ENCODE results near the gene FURIN. TPM values are rescaled to one million over a fixed set of nuclear protein-coding genes. Genes with fewer than 3 reads are reported as not detected.
A peak's percentile ranks its signal among the peaks of the same experiment; 100 is the strongest.

The FURIN gene
- total and polyA plus RNA-seq, 9 of the 15 experiments (the other 6 are each of a cell fraction or from before 2014, with no cell fraction given), result 0.92 to 99.9 (median 34.8) TPM

GRCh38 chr15:90883526-90883975 is 15.2 kb downstream of the FURIN start:
- Histone ChIP-seq H3K79me2 (ENCODE audit: control insufficient read depth, insufficient read depth, low read length) (no peaks in the 10 kb centered on the region), H4K20me1 (replicated peaks; ENCODE audit: control insufficient read depth, insufficient read depth, low read length) (peaks cover 6% of the 10 kb centered on the region; the same call in 1 of the 2 replicates), H3K27me3 (ENCODE audit: control insufficient read depth in 2 of 2, insufficient read depth in 2 of 2, low read length in 2 of 2) (no peaks in the 10 kb centered on the region), H3K4me2 (ENCODE audit: insufficient read depth, low read length) (no peak overlapping the region), H3K4me3 (no peak overlapping the region), H2AFZ (ENCODE audit: low read depth, low read length) (no peak overlapping the region), H3K4me1 (replicated peaks in 1 of 2; ENCODE audit: control insufficient read depth in 2 of 2, insufficient read depth in 2 of 2, low read length in 2 of 2) (peaks cover 10 to 66% of the 10 kb centered on the region in 2 experiments; a peak in 4 of 5 replicates), H3K9me1 (ENCODE audit: control insufficient read depth, insufficient read depth, low read length) (peaks cover 3% of the 10 kb centered on the region), H3K9me3 (replicated peaks; ENCODE audit: control insufficient read depth, insufficient read depth, low read depth, low read length) (no peaks in the 10 kb centered on the region), H3K27ac (ENCODE audit: extremely low read depth, low read depth, low read length) (no peak overlapping the region), H3K36me3 (ENCODE audit: control insufficient read depth, insufficient read depth, low read length) (peaks cover 50% of the 10 kb centered on the region; the same call in 2 of the 3 replicates), H3K9ac (ENCODE audit: insufficient read depth in 1 of 2, low read depth in 2 of 2, low read length in 2 of 2) (peak overlapping the region in 1 of 2 experiments; percentile 64; a peak in 1 of 4 replicates)
- ATAC-seq (peak; percentile 6), FAIRE-seq (no peak), DNase-seq (ENCODE audit: extremely low read depth in 1 of 4, low spot score in 3 of 4) (no peak)
- WGBS (ENCODE audit: insufficient coverage, low coverage, missing lambda C conversion rate), result 81% methylated on average over 7 of the region's 7 CpGs
- ChIA-PET CTCF (ENCODE audit: low intra/inter-chr PET ratio) (interaction anchor here (0.6 to 1.0 kb wide), 2 partner anchors 49 to 77 kb away, joined by 3 read pairs; no protein-coding TSS in a partner anchor), POLR2A (interaction anchor here (0.6 to 1.5 kb wide), 4 partner anchors 46 to 166 kb away, joined by 3 to 5 read pairs (median 4); partner anchors contain the start of gene BLM)
- in situ Hi-C loops (cut with MboI) (loop anchor here (10.0 kb wide), 1 partner anchor 569 kb away; no protein-coding TSS in a partner anchor), intact Hi-C loops (cut with micrococcal nuclease) (loop anchor here (10.0 kb wide), 1 partner anchor 559 kb away; no protein-coding TSS in a partner anchor)
- no TSS peak for BruUV-seq (replicated peaks)
- no peak for TF ChIP-seq NFIC (IDR thresholded peaks at IDR 0.05)
- no peak for TF ChIP-seq RBM25 (IDR thresholded peaks at IDR 0.05; ENCODE audit: low read depth, low read length, severe bottlenecking)
- no peak for TF ChIP-seq NCOA4 (IDR thresholded peaks at IDR 0.05; ENCODE audit: partially characterized antibody)
- no peak for TF ChIP-seq SAP30 (IDR thresholded peaks at IDR 0.05; ENCODE audit: borderline replicate concordance, insufficient read depth, low read depth, low read length, poor library complexity, severe bottlenecking)
- no peak for TF ChIP-seq ZNF41 (CRISPR knock-in tag; conservative IDR thresholded peaks at IDR 0.05)
- no peak for TF ChIP-seq NFATC3 (IDR thresholded peaks at IDR 0.05)
- TF ChIP-seq XRCC4 (IDR thresholded peaks at IDR 0.05; ENCODE audit: extremely low read depth, insufficient read depth, insufficient read length), result no peak
- no peak for TF ChIP-seq PHF21A (IDR thresholded peaks at IDR 0.05; ENCODE audit: borderline replicate concordance, low read depth)
- TF ChIP-seq CC2D1A (IDR thresholded peaks at IDR 0.05), result no peak
- peak; percentile 53; the same call in 1 of the 2 replicates for TF ChIP-seq POLR2A (conservative IDR thresholded peaks at IDR 0.05)
- no peak for TF ChIP-seq PPARD (CRISPR knock-in tag; IDR thresholded peaks at IDR 0.05)
- TF ChIP-seq TSHZ1 (CRISPR knock-in tag; IDR thresholded peaks at IDR 0.05), result no peak
- no peak for TF ChIP-seq MITF (IDR thresholded peaks at IDR 0.05)
- TF ChIP-seq TFAP4 (CRISPR knock-in tag; IDR thresholded peaks at IDR 0.05; ENCODE audit: borderline replicate concordance), result 0 out of 2 replicates have a peak, but pooled peaks have one; percentile 13
- no peak for TF ChIP-seq SETDB1 (IDR thresholded peaks at IDR 0.05; ENCODE audit: low read length)
- no peak for TF ChIP-seq ZNF668 (CRISPR knock-in tag; IDR thresholded peaks at IDR 0.05)
- no peak for TF ChIP-seq IFI16 (CRISPR knock-in tag; IDR thresholded peaks at IDR 0.05)
- no peak for TF ChIP-seq ZBTB7A (IDR thresholded peaks at IDR 0.05; ENCODE audit: borderline replicate concordance, control insufficient read depth, low read depth, low read length)

All from K562 (cell line).